Smooth muscle cell of the brain vasculature (primary cell): ENCODE data around the gene LRRC14B.
"Not testable (repeated sequence)": the region's sequence is repeated elsewhere in the genome, so short reads cannot be mapped to it uniquely, and the experiment has no call there.

Source experiments
- DNase-seq: peaks from one replicate; pipeline ENCODE4 v3.0.0-alpha.2; 2012; ENCODE audit warnings: low read depth, low spot score

LRRC14B gene

GRCh38 chr5:237931-238330 lies 46.6 kb downstream of the LRRC14B start:
- not testable (repeated sequence) for DNase-seq

DNA sequence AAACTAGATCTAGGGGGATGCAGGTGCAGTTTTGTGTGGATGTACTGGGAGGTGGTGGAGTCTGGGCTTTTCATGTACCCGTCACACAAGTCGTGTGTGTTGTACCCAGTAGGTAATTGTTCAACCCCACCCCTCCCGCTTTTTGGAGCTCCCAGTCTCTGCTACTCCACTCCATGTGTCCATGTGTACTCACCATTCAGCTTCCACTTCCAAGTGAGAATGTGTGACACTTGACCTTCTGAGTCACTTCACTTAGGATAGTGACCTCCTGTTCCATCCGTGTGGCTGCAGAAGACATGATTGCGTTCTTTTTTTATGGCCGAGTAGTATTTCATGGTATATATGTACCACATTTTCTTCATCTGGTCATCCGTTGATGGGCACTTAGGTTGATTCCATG lies 49.3 kb downstream of the LRRC14B start:
- not testable (repeated sequence) for DNase-seq

GRCh38 chr5:241045-241669 lies 49.9 kb downstream of the LRRC14B start:
- not testable (repeated sequence) for DNase-seq

DNA sequence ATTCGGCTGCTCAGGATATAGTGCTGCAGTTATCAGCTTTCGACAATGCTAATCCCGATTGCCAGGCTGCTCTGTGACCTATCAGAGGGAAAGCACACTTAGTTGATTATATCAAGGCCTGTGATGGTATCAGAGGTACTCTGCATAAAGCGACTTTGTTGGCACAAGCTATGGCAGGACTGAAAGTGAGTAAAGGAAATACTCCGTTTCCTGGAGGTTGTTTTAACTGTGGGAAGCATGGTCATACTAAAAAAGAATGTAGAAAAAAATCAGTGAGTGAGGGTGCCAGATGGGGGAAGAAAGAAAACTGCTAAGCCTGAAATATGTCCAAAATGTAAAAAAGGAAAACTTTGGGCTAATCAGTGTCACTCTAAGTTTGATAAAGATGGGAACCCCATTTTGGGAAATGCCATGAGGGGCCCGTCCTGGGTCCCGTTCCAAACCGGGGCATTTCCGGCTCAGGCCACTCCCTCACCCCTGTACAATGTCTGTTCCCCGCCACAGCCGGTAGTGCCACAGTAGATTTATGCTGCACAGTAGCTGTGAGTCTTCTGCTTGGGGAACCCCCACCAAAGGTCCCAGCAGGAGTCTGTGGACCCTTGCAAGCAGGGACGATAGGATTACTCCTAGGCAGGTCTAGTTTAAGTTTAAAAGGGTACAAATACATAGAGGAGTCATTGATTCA lies 52.5 kb downstream of the LRRC14B start:
- not testable (repeated sequence) for DNase-seq

DNA sequence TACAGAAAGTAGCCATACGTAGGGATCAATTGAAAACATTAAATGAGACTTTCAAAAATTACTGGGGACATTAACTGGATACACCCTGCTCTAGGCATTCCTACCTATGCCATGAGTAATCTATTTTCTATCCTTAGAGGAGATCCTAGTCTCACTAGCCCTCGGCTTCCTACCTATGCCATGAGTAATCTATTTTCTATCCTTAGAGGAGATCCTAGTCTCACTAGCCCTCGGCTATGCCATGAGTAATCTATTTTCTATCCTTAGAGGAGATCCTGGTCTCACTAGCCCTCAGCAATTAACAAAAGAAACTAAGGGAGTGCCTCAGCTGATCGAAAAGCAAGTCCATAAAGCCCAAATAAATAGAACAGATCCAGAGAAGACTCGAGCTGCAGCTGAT lies 54.4 kb downstream of the LRRC14B start:
- DNase-seq = not testable (repeated sequence)
